ENCODE data around the gene TMED5. TPM values are rescaled to one million over a fixed set of nuclear protein-coding genes. Genes with fewer than 3 reads are reported as not detected.
"Not testable (repeated sequence)": the region's sequence is repeated elsewhere in the genome, so short reads cannot be mapped to it uniquely, and the experiment has no call there.

TMED5 gene
- 31.6 TPM for polyA plus RNA-seq (2013, experiment 1 of 4)
- 27.2 TPM for polyA plus RNA-seq (2013, experiment 2 of 4)
- polyA plus RNA-seq (2013, experiment 3 of 4) = 23.1 TPM
- polyA plus RNA-seq (2013, experiment 4 of 4) = 26.7 TPM

DNA sequence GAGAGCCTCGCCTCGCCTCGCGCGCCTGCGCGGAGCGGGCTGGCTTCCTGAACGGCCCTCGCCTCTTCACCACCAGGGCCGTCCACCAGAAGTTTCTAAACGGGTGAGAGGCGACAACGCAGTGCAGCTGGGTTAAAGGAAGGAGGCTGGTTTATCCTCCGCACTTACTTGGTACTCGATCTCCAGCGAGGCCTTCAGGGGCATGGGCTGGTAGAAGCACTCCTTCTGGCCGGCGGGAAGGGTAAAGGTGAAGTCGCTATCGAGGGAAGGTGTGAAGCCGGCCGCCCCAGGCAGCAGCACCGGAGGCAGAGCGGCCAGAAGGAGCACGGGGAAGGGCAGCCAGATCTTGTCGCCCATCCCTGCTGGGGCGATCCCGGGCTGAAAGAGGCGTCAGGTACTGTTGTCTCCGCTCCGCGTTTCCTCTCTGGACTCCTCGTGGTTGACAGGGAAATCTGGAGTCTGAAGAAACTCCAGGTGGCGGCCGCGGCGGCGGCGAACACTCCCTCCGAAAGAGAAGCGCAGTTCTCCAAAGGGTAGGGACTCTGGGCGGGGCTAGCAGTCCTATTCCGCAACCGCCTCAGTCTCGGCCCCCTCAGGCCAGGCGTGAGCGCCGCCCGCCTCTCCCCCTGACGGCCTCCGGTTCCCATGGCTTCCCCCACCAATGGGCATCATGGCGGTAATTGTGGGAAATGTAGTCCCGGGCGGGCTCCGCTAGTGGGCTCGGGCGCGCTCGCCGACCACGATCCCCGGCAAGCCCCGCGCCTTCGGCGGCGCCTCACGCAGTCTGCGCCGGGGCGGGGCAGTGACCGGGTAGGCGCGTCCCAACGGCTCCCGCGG lies at the start of gene TMED5:
Gene TMED5, minus strand, starts transcription at position 528 of the 837 bp plus-strand sequence. Its CDS starts 171 bp downstream, at position 357.
- H3K4me1 ChIP-seq (ENCODE audit: control insufficient read depth, insufficient read depth, low read length) = no peaks in the 10 kb centered on the region
- H3K27ac ChIP-seq (ENCODE audit: insufficient read depth, low read depth, low read length, poor library complexity, severe bottlenecking) = peak within 1 kb of the TSS; percentile 91
- no peaks in the 10 kb centered on the region for H3K27me3 ChIP-seq (ENCODE audit: control insufficient read depth, insufficient read depth, low read length, poor library complexity, severe bottlenecking)
- 0% methylated on average over 78 of the region's 78 CpGs for WGBS, 2 experiments
- H3K4me3 ChIP-seq (ENCODE audit: insufficient read depth, low read depth, low read length) = peak within 1 kb of the TSS; percentile 73
- H3K36me3 ChIP-seq (ENCODE audit: control insufficient read depth, insufficient read depth, low read length) = no peaks in the 10 kb centered on the region
- no peaks in the 10 kb centered on the region for H3K9me3 ChIP-seq (ENCODE audit: control insufficient read depth, low read length)

DNA sequence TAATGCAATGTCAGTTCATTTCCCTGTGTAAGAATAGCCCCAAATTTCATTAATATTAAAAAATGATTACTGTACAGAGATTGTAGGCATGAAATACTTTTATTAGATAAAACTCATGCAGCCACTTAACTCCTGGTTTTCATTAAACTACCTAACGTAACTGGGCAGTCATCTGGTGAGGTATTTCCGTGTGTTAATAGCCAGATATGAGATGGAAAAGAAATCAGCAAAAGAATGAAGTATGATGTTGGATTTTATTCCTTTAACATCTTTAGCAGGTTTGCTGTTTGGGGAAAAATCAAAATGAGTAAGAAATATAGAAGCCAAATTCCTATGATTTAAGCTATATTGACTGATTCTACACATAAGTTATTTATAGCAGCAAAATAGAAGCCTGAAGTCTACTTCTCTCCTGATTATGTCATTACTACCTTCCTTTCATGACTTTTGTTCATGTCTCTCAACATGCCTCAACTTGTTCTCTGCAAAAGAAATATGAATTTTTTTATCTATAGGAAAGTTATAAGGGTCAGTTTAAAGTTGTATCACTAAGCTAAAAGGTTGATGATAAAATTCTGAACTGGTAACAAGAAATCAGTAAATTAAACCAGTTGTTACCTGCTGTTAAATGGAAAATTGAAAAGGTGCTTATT lies 42.9 kb upstream of the TMED5 start:
- no peak overlapping the region for H3K27ac ChIP-seq (ENCODE audit: insufficient read depth, low read depth, low read length, poor library complexity, severe bottlenecking)
- H3K4me3 ChIP-seq (ENCODE audit: insufficient read depth, low read depth, low read length) = no peak overlapping the region
- no peaks in the 10 kb centered on the region for H3K27me3 ChIP-seq (ENCODE audit: control insufficient read depth, insufficient read depth, low read length, poor library complexity, severe bottlenecking)
- H3K36me3 ChIP-seq (ENCODE audit: control insufficient read depth, insufficient read depth, low read length) = peaks cover 14% of the 10 kb centered on the region
- 94 to 100% methylated on average over 1 to 2 of the region's 2 CpGs for WGBS, 2 experiments
- no peaks in the 10 kb centered on the region for H3K4me1 ChIP-seq (ENCODE audit: control insufficient read depth, insufficient read depth, low read length)
- no peaks in the 10 kb centered on the region for H3K9me3 ChIP-seq (ENCODE audit: control insufficient read depth, low read length)

DNA sequence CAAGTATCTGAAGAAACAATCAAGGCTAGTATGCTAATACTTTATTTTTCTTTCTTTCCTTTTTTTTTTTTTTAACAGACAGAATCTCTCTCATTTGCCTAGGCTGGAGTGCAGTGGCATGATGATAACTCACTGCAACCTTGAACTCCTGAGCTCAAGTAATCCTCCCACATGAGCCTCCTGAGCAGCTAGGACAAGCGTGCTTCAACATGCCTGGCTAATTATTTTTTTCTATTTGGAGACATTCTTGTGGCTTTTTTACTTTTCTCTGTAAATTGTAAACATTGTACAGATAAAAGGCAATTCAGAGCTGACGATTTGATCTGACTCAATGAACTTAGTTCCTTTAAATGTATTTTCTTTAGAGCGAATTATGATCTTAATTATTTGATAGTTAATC lies 41.7 kb upstream of the TMED5 start:
- Histone ChIP-seq H3K9me3 (ENCODE audit: control insufficient read depth, low read length) (no peaks in the 10 kb centered on the region), H3K4me1 (ENCODE audit: control insufficient read depth, insufficient read depth, low read length) (no peaks in the 10 kb centered on the region), H3K27me3 (ENCODE audit: control insufficient read depth, insufficient read depth, low read length, poor library complexity, severe bottlenecking) (no peaks in the 10 kb centered on the region), H3K4me3 (ENCODE audit: insufficient read depth, low read depth, low read length) (no peak overlapping the region), H3K36me3 (ENCODE audit: control insufficient read depth, insufficient read depth, low read length) (peaks cover 14% of the 10 kb centered on the region), H3K27ac (ENCODE audit: insufficient read depth, low read depth, low read length, poor library complexity, severe bottlenecking) (no peak overlapping the region)
- 82 to 94% methylated on average over 2 to 3 of the region's 3 CpGs for WGBS, 2 experiments

DNA sequence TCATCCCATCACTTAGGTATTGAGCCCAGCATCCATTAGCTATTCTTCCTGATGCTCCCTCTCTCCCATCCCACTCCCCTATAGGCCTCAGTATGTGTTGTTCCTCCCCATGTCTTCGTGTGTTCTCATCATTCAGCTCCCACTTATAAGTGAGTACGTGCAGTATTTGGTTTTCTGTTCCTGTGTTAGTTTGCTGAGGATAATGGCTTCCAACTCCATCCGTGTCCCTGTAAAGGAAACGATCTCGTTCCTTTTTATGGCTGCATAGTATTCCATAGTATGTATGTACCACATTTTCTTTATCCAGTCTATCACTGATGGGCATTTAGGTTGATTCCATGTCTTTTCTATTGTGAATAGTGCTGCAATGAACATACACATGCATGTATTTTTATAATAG lies 40.5 kb upstream of the TMED5 start:
- H3K36me3 ChIP-seq (ENCODE audit: control insufficient read depth, insufficient read depth, low read length) = peaks cover 14% of the 10 kb centered on the region
- H3K27me3 ChIP-seq (ENCODE audit: control insufficient read depth, insufficient read depth, low read length, poor library complexity, severe bottlenecking); H3K4me3 ChIP-seq (ENCODE audit: insufficient read depth, low read depth, low read length); H3K9me3 ChIP-seq (ENCODE audit: control insufficient read depth, low read length); H3K4me1 ChIP-seq (ENCODE audit: control insufficient read depth, insufficient read depth, low read length); H3K27ac ChIP-seq (ENCODE audit: insufficient read depth, low read depth, low read length, poor library complexity, severe bottlenecking): not testable (repeated sequence)
- 89 to 100% methylated on average over 5 of the region's 5 CpGs for WGBS, 2 experiments

DNA sequence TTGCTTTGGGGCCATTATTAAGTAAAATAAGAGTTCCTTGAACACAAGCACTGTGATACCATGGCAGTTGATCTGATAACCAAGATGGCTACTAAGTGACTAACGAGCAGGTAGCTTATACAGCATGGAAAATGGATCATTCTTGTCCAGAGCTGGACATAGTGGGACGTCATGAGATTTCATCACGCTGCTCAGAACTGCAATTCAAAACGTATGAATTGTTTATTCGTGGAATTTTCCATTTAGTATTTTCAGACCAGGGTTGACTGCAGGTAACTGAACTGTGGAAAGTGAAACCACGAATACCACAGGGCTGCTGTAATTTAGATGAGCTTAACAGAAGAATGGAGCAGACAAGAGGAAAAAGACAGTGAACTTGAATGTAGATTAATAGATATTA lies 39.2 kb upstream of the TMED5 start:
- peaks cover 14% of the 10 kb centered on the region for H3K36me3 ChIP-seq (ENCODE audit: control insufficient read depth, insufficient read depth, low read length)
- H3K4me1 ChIP-seq (ENCODE audit: control insufficient read depth, insufficient read depth, low read length) = no peaks in the 10 kb centered on the region
- H3K9me3 ChIP-seq (ENCODE audit: control insufficient read depth, low read length) = no peaks in the 10 kb centered on the region
- H3K27ac ChIP-seq (ENCODE audit: insufficient read depth, low read depth, low read length, poor library complexity, severe bottlenecking) = no peak overlapping the region
- H3K4me3 ChIP-seq (ENCODE audit: insufficient read depth, low read depth, low read length) = no peak overlapping the region
- 94 to 95% methylated on average over 6 of the region's 6 CpGs for WGBS, 2 experiments
- H3K27me3 ChIP-seq (ENCODE audit: control insufficient read depth, insufficient read depth, low read length, poor library complexity, severe bottlenecking) = no peaks in the 10 kb centered on the region

DNA sequence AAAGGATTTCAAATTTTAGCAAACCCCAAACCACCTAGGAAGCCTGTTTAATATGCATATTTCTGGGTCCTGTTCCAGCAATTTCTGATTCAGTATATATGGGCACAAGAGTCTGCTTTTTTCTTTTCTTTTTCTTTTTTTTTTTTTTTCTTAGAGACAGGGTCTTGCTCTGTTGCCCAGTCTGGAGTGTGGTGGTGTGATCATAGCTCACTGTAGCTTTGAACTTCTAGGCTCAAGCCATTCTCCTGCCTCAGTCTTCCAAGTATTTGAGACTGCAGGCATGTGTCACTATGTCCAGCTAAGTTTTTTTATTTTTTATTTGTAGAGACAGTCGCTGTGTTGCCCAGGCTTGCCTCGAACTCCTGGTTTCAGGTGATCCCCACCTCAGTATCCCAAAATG lies 35.1 kb upstream of the TMED5 start:
- Histone ChIP-seq H3K4me3 (ENCODE audit: insufficient read depth, low read depth, low read length) (no peak overlapping the region), H3K9me3 (ENCODE audit: control insufficient read depth, low read length) (no peaks in the 10 kb centered on the region), H3K27me3 (ENCODE audit: control insufficient read depth, insufficient read depth, low read length, poor library complexity, severe bottlenecking) (no peaks in the 10 kb centered on the region), H3K4me1 (ENCODE audit: control insufficient read depth, insufficient read depth, low read length) (no peaks in the 10 kb centered on the region), H3K36me3 (ENCODE audit: control insufficient read depth, insufficient read depth, low read length) (peaks cover 10% of the 10 kb centered on the region), H3K27ac (ENCODE audit: insufficient read depth, low read depth, low read length, poor library complexity, severe bottlenecking) (no peak overlapping the region)
- 95 to 98% methylated on average over 2 of the region's 2 CpGs for WGBS, 2 experiments

DNA sequence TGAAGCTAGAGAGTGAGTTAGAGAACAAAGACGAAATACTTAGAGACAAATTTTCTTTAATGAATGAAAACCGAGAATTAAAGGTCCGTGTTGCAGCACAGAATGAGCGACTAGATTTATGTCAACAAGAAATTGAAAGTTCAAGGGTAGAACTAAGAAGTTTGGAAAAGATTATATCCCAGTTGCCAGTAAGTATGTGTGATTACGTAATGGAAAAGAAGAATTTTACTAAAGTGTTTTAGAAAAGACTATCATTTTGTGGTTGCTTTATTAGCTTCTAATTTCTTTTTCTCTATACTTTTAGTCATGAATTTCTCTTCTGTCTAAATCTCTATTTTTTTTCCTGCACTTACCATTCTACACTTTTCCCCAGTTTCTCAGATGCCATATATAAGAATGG lies 27.0 kb upstream of the TMED5 start:
- 98% methylated on average over 5 of the region's 5 CpGs for WGBS, 2 experiments
- H3K36me3 ChIP-seq (ENCODE audit: control insufficient read depth, insufficient read depth, low read length) = peaks cover 4% of the 10 kb centered on the region
- H3K4me1 ChIP-seq (ENCODE audit: control insufficient read depth, insufficient read depth, low read length) = no peaks in the 10 kb centered on the region
- H3K27ac ChIP-seq (ENCODE audit: insufficient read depth, low read depth, low read length, poor library complexity, severe bottlenecking) = no peak overlapping the region
- H3K4me3 ChIP-seq (ENCODE audit: insufficient read depth, low read depth, low read length) = no peak overlapping the region
- no peaks in the 10 kb centered on the region for H3K27me3 ChIP-seq (ENCODE audit: control insufficient read depth, insufficient read depth, low read length, poor library complexity, severe bottlenecking)
- H3K9me3 ChIP-seq (ENCODE audit: control insufficient read depth, low read length) = no peaks in the 10 kb centered on the region

DNA sequence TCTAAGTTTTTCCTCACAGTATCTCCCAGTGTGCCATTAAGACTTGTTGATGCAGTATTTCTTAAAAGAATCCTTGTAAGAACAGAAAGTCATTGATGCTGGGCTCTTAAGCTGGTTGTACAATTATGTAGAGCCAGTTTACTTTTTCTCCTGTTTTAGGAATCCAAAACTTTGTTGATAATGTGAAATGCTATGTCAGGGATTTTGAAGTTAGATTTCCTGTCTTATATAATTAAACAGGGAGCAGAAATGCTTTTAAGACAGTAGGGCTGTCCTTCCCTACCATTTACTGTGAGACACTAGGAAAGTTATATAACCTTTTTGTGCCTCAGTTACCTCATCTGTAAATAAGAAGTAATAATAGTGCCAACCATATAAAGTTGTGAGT lies 26.3 kb upstream of the TMED5 start:
- H3K4me3 ChIP-seq (ENCODE audit: insufficient read depth, low read depth, low read length) = no peak overlapping the region
- H3K36me3 ChIP-seq (ENCODE audit: control insufficient read depth, insufficient read depth, low read length) = peaks cover 4% of the 10 kb centered on the region
- H3K4me1 ChIP-seq (ENCODE audit: control insufficient read depth, insufficient read depth, low read length) = no peaks in the 10 kb centered on the region
- H3K27me3 ChIP-seq (ENCODE audit: control insufficient read depth, insufficient read depth, low read length, poor library complexity, severe bottlenecking) = no peaks in the 10 kb centered on the region
- no peak overlapping the region for H3K27ac ChIP-seq (ENCODE audit: insufficient read depth, low read depth, low read length, poor library complexity, severe bottlenecking)
- no peaks in the 10 kb centered on the region for H3K9me3 ChIP-seq (ENCODE audit: control insufficient read depth, low read length)

DNA sequence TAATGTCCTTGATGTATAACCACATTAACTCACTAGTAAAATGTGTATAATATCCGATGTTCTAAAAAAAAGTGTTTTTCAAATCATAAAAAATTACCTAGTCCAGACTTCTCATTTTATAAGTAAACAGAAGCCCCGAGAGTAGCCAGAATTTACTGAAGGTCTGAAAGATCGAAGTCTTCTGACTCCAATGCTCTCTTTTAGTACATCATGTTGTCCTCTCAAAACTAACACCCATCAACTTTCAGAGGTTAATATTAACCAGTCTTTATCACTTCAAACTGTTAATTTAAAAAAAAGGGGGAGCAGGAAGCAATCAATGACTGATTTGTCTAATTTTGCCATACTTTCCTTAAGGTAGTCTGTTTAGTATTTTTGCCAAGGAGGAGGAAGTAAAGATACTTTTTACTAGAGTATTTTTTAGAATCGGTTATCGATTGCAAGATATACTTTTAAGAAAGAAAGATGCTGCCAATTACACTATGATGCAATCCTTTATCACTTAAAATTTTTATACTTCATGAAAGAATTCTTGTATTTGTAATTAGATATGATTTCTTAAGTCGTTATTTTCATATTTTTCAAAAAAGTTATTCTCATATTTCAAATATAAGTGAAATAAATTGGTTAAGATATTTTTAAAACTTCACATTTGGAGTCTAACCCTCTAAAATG lies 25.8 kb upstream of the TMED5 start:
- Histone ChIP-seq H3K27ac (ENCODE audit: insufficient read depth, low read depth, low read length, poor library complexity, severe bottlenecking) (no peak overlapping the region), H3K4me3 (ENCODE audit: insufficient read depth, low read depth, low read length) (no peak overlapping the region), H3K9me3 (ENCODE audit: control insufficient read depth, low read length) (no peaks in the 10 kb centered on the region), H3K27me3 (ENCODE audit: control insufficient read depth, insufficient read depth, low read length, poor library complexity, severe bottlenecking) (no peaks in the 10 kb centered on the region), H3K4me1 (ENCODE audit: control insufficient read depth, insufficient read depth, low read length) (no peaks in the 10 kb centered on the region), H3K36me3 (ENCODE audit: control insufficient read depth, insufficient read depth, low read length) (peaks cover 4% of the 10 kb centered on the region)
- WGBS, 2 experiments = 91 to 97% methylated on average over 2 to 5 of the region's 6 CpGs

DNA sequence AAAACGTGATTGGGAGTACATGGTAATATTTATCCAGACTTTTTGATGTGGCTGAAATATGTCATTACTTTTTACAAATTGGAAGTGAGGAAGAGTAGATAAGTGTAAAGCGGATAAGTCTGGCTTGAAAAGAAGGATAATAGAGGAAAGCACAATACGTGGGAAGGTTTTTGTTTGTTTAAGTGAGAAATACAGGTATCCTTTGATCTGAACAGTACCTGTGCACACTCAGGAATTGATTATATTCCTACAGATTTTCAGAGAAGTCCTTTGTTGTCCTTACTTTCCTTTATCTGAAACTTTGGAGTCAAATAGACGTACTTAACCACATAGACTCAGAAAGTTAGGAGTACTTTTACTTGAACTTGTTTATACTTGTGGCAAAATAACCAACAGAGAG lies 20.5 kb upstream of the TMED5 start:
- H3K4me1 ChIP-seq (ENCODE audit: control insufficient read depth, insufficient read depth, low read length) = no peaks in the 10 kb centered on the region
- no peak overlapping the region for H3K27ac ChIP-seq (ENCODE audit: insufficient read depth, low read depth, low read length, poor library complexity, severe bottlenecking)
- WGBS, 2 experiments = 90 to 99% methylated on average over 4 of the region's 4 CpGs
- H3K9me3 ChIP-seq (ENCODE audit: control insufficient read depth, low read length) = no peaks in the 10 kb centered on the region
- no peak overlapping the region for H3K4me3 ChIP-seq (ENCODE audit: insufficient read depth, low read depth, low read length)
- no peaks in the 10 kb centered on the region for H3K27me3 ChIP-seq (ENCODE audit: control insufficient read depth, insufficient read depth, low read length, poor library complexity, severe bottlenecking)
- H3K36me3 ChIP-seq (ENCODE audit: control insufficient read depth, insufficient read depth, low read length) = peaks cover 9% of the 10 kb centered on the region
